ENCODE results near the gene KCNF1. TPM values are rescaled to one million over a fixed set of nuclear protein-coding genes. Genes with fewer than 3 reads are reported as not detected.

The KCNF1 gene
- total and polyA plus RNA-seq, 10 of the 15 experiments (the other 5 are each of a cell fraction or from before 2014, with no cell fraction given): not detected

DNA sequence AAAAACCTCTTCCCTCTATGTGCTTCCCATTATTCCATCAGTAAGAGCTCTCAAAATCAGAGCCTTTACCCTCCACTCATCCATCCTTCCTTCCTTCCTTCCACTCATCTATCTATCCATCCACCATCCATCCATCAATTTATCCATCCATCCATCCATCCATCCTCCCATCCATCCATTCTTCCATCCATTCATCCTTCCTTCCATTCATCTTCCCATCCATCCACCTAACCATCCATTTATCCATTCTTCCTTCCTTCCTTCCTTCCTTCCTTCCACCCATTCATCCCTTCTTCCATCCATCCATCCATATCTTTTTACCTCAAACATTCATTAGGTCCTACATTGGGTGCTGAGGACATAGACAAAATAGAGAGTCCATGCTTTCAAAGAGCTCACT, 19.4 kb upstream of the KCNF1 start:
- in situ Hi-C loops (cut with MboI): no loop called here
- H3K27ac ChIP-seq (ENCODE audit: control insufficient read depth, insufficient read depth): no peak overlapping the region
- H3K4me2 ChIP-seq (ENCODE audit: control insufficient read depth, insufficient read depth): no peak overlapping the region
- no peak for DNase-seq (ENCODE audit: low read depth, low spot score)
- ChIA-PET CTCF (interaction anchor here (0.9 kb wide), 1 partner anchor 57 kb away, joined by 3 read pairs; no protein-coding TSS in a partner anchor), SMC1A (ENCODE audit: uncharacterized antibody, unreplicated experiment) (interaction anchor here (0.6 to 1.8 kb wide), 4 partner anchors 8 to 426 kb away, joined by 3 to 4 read pairs (median 3); no protein-coding TSS in a partner anchor), POLR2A (no interaction called here), RAD21 (ENCODE audit: unreplicated experiment) (no interaction called here)
- intact Hi-C loops (cut with micrococcal nuclease; ENCODE audit: unreplicated experiment): no loop called here
- H2AFZ ChIP-seq (ENCODE audit: control insufficient read depth, low read depth, low read length): no peak overlapping the region
- FAIRE-seq: no peak
- H3K9me3 ChIP-seq (replicated peaks; ENCODE audit: control insufficient read depth, insufficient read depth, low read length): no peaks in the 10 kb centered on the region; the same call in 1 of the 3 replicates
- no peak overlapping the region for H3K4me3 ChIP-seq
- no peaks in the 10 kb centered on the region for H3K36me3 ChIP-seq (ENCODE audit: control insufficient read depth in 2 of 2, insufficient read depth in 2 of 2, low read length in 1 of 2)
- H3K79me2 ChIP-seq (ENCODE audit: control insufficient read depth, insufficient read depth, low read length): no peaks in the 10 kb centered on the region
- H3K4me1 ChIP-seq (ENCODE audit: control insufficient read depth, insufficient read depth, low read length): no peaks in the 10 kb centered on the region
- H3K27me3 ChIP-seq (replicated peaks in 1 of 2; ENCODE audit: control insufficient read depth in 2 of 2, insufficient read depth in 2 of 2, low read length in 1 of 2): peaks cover 4% of the 10 kb centered on the region in 2 experiments; a peak in 1 of 4 replicates
- BruUV-seq (replicated peaks): no TSS peak
- no peak overlapping the region for H3K9ac ChIP-seq (ENCODE audit: control insufficient read depth, insufficient read depth, low read length)
- TF ChIP-seq ZNF217 (IDR thresholded peaks at IDR 0.05) (no peak), CREB1 (IDR thresholded peaks at IDR 0.05; ENCODE audit: low read depth) (no peak), FOXK2 (IDR thresholded peaks at IDR 0.05) (no peak; the same call in 1 of the 2 replicates), PKNOX1 (IDR thresholded peaks at IDR 0.05) (no peak), TBL1XR1 (IDR thresholded peaks at IDR 0.05; ENCODE audit: low read depth, low read length) (no peak), CHD4 (IDR thresholded peaks at IDR 0.05) (no peak)
- TF ChIP-seq, protein P1, sequence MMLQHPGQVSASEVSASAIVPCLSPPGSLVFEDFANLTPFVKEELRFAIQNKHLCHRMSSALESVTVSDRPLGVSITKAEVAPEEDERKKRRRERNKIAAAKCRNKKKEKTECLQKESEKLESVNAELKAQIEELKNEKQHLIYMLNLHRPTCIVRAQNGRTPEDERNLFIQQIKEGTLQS (IDR thresholded peaks at IDR 0.05; ENCODE audit: borderline replicate concordance, extremely low read depth, low read depth, low read length): no peak
- no peak for ATAC-seq
- H4K20me1 ChIP-seq (ENCODE audit: control insufficient read depth, insufficient read depth): no peaks in the 10 kb centered on the region
